Mucosa of stomach (tissue), 1 donor: Measurements from ENCODE around the gene BLVRA.
A peak's percentile ranks its signal among the peaks of the same experiment; 100 is the strongest.
"Not testable (repeated sequence)": the region's sequence is repeated elsewhere in the genome, so short reads cannot be mapped to it uniquely, and the experiment has no call there.

Experiments used
- H3K27me3 ChIP-seq: one replicate; pipeline ENCODE4 v1.7.0; 2013; ENCODE audit warnings: mild to moderate bottlenecking, low read length; ENCODE audit not compliant: control insufficient read depth, insufficient read depth
- H3K36me3 ChIP-seq: one replicate; pipeline ENCODE4 v1.7.0; 2013; ENCODE audit warnings: low read length; ENCODE audit not compliant: control insufficient read depth, insufficient read depth
- H3K4me1 ChIP-seq: one replicate; pipeline ENCODE4 v1.7.0; 2013; ENCODE audit warnings: mild to moderate bottlenecking, low read length; ENCODE audit not compliant: control insufficient read depth, insufficient read depth
- H3K4me3 ChIP-seq: one replicate; pipeline ENCODE4 v1.7.0; 2013; ENCODE audit warnings: low read length
- H3K9ac ChIP-seq: one replicate; pipeline ENCODE4 v1.7.0; 2013; ENCODE audit warnings: mild to moderate bottlenecking, low read length, moderate library complexity
- H3K9me3 ChIP-seq: one replicate; pipeline ENCODE4 v1.7.0; 2013; ENCODE audit warnings: mild to moderate bottlenecking, low read length, moderate library complexity; ENCODE audit not compliant: control insufficient read depth
- donor health status: Pancreatic carcinoma.

The BLVRA gene, protein sequence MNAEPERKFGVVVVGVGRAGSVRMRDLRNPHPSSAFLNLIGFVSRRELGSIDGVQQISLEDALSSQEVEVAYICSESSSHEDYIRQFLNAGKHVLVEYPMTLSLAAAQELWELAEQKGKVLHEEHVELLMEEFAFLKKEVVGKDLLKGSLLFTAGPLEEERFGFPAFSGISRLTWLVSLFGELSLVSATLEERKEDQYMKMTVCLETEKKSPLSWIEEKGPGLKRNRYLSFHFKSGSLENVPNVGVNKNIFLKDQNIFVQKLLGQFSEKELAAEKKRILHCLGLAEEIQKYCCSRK

GRCh38 chr7:43758029-43758821 lies at the start of gene BLVRA:
Gene BLVRA (plus strand): TSS chr7:43758680. CDS start chr7:43771159, 12,479 bp downstream.
- H3K9me3 ChIP-seq: no peaks in the 10 kb centered on the region
- no peaks in the 10 kb centered on the region for H3K36me3 ChIP-seq
- peak within 1 kb of the TSS; percentile 60 for H3K4me3 ChIP-seq
- H3K4me1 ChIP-seq: no peaks in the 10 kb centered on the region
- peak within 1 kb of the TSS; percentile 71 for H3K9ac ChIP-seq
- H3K27me3 ChIP-seq: peaks cover 6% of the 10 kb centered on the region

GRCh38 chr7:43711503-43711902 lies 47.0 kb upstream of the BLVRA start:
- no peaks in the 10 kb centered on the region for H3K4me1 ChIP-seq
- no peak overlapping the region for H3K9ac ChIP-seq
- no peaks in the 10 kb centered on the region for H3K9me3 ChIP-seq
- H3K36me3 ChIP-seq: no peaks in the 10 kb centered on the region
- no peak overlapping the region for H3K4me3 ChIP-seq
- H3K27me3 ChIP-seq: no peaks in the 10 kb centered on the region

- not testable (repeated sequence) for H3K27me3 ChIP-seq, H3K36me3 ChIP-seq, H3K9ac ChIP-seq, H3K4me3 ChIP-seq, H3K4me1 ChIP-seq, H3K9me3 ChIP-seq
Observed at GRCh38 chr7:43715966-43716365, 42.5 kb upstream of the BLVRA start.

- Histone ChIP-seq H3K4me1 (no peaks in the 10 kb centered on the region), H3K9ac (no peak overlapping the region), H3K9me3 (no peaks in the 10 kb centered on the region), H3K36me3 (no peaks in the 10 kb centered on the region), H3K4me3 (no peak overlapping the region), H3K27me3 (no peaks in the 10 kb centered on the region)
Observed at GRCh38 chr7:43716598-43716997, 41.9 kb upstream of the BLVRA start.

GRCh38 chr7:43721193-43721806 lies 37.2 kb upstream of the BLVRA start:
- no peaks in the 10 kb centered on the region for H3K27me3 ChIP-seq
- H3K36me3 ChIP-seq: no peaks in the 10 kb centered on the region
- no peak overlapping the region for H3K4me3 ChIP-seq
- H3K4me1 ChIP-seq: no peaks in the 10 kb centered on the region
- H3K9me3 ChIP-seq: no peaks in the 10 kb centered on the region
- no peak overlapping the region for H3K9ac ChIP-seq

DNA sequence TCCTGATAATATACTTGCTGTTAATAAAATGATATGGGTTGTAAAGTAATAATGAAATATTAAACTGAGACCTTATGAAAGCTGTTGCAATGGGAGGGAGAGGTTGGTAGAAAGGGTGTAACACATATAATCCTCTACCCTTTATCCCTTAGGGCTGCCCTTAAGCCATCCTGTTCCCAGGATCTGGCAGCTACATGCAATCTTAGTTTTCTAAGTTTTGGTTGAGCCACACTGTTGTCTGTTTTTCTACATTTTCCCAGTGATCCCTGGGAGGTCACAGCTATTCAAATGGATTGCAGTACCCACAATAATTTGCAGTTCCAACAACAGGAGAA lies 35.5 kb upstream of the BLVRA start:
- no peaks in the 10 kb centered on the region for H3K4me1 ChIP-seq
- no peaks in the 10 kb centered on the region for H3K9me3 ChIP-seq
- H3K4me3 ChIP-seq: no peak overlapping the region
- no peaks in the 10 kb centered on the region for H3K36me3 ChIP-seq
- H3K9ac ChIP-seq: no peak overlapping the region
- no peaks in the 10 kb centered on the region for H3K27me3 ChIP-seq

- Histone ChIP-seq H3K4me3 (no peak overlapping the region), H3K4me1 (peaks cover 6% of the 10 kb centered on the region), H3K27me3 (no peaks in the 10 kb centered on the region), H3K36me3 (no peaks in the 10 kb centered on the region), H3K9ac (no peak overlapping the region), H3K9me3 (no peaks in the 10 kb centered on the region)
Observed at GRCh38 chr7:43725251-43725650, 33.2 kb upstream of the BLVRA start.

DNA sequence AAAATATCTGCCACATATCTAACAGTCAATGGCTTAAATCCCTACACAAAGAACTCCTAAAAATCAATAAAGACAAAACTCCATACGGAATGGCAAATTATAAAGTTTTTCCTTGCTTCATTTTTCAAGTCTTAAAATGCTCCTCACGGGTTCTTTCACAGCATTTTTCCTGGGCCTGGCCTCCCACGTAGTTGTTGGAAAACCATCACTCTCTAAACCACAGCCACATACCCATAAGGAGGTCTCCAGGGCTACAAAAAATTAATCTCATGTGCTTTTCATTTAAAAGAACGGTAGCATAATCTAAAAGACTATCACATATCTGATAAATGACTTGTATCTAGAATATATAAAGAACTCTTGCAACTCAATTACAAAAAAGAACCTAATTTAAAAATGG lies 32.0 kb upstream of the BLVRA start:
- Histone ChIP-seq H3K36me3 (no peaks in the 10 kb centered on the region), H3K9me3 (no peaks in the 10 kb centered on the region), H3K4me3 (no peak overlapping the region), H3K9ac (no peak overlapping the region), H3K27me3 (no peaks in the 10 kb centered on the region), H3K4me1 (peaks cover 6% of the 10 kb centered on the region)

- no peak overlapping the region for H3K9ac ChIP-seq
- H3K27me3 ChIP-seq: no peaks in the 10 kb centered on the region
- H3K9me3 ChIP-seq: no peaks in the 10 kb centered on the region
- peaks cover 6% of the 10 kb centered on the region for H3K4me1 ChIP-seq
- no peak overlapping the region for H3K4me3 ChIP-seq
- no peaks in the 10 kb centered on the region for H3K36me3 ChIP-seq
Observed at GRCh38 chr7:43727003-43727402, 31.5 kb upstream of the BLVRA start.

GRCh38 chr7:43727494-43727893 lies 31.0 kb upstream of the BLVRA start:
- no peaks in the 10 kb centered on the region for H3K27me3 ChIP-seq
- H3K4me1 ChIP-seq: peaks cover 6% of the 10 kb centered on the region

GRCh38 chr7:43729214-43729923 lies 29.1 kb upstream of the BLVRA start, which contains the start of gene COA1:
Gene COA1 (minus strand): TSS chr7:43729523. CDS start chr7:43648614, 80,909 bp downstream.
- peak within 1 kb of the TSS; percentile 67 for H3K9ac ChIP-seq
- H3K4me3 ChIP-seq: peak within 1 kb of the TSS; percentile 62
- H3K27me3 ChIP-seq: no peaks in the 10 kb centered on the region
- no peaks in the 10 kb centered on the region for H3K36me3 ChIP-seq
- H3K9me3 ChIP-seq: no peaks in the 10 kb centered on the region
- peaks cover 6% of the 10 kb centered on the region for H3K4me1 ChIP-seq

More at GRCh38 chr7:43727494-43727893, 31.0 kb upstream of the BLVRA start:
- Histone ChIP-seq H3K4me3 (no peak overlapping the region), H3K36me3 (no peaks in the 10 kb centered on the region), H3K9me3 (no peaks in the 10 kb centered on the region), H3K9ac (no peak overlapping the region)

DNA sequence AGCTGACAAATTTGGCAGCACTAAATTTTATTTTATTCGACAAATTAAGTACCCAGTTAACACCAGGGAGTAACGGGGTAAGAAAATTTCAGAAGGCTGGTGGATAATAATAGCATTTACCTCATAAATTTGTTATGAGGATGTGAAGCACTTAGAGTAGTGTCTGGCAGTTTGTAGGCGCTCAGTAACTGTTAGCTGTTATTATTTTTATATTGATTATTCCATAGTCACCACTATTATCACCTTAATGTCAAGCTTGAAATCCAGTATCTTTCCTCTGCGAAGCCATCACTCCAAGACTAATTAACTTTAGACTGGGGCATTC lies 28.6 kb upstream of the BLVRA start:
- H3K9ac ChIP-seq: peak overlapping the region; percentile 67

More for the DNA sequence above, 28.6 kb upstream of the BLVRA start:
- Histone ChIP-seq H3K36me3 (no peaks in the 10 kb centered on the region), H3K27me3 (no peaks in the 10 kb centered on the region), H3K9me3 (no peaks in the 10 kb centered on the region), H3K4me1 (peaks cover 6% of the 10 kb centered on the region), H3K4me3 (peak overlapping the region; percentile 62)
